H1 (cell line): Measurements from ENCODE around the gene CRB2.

Source experiments
- ATF2 ChIP-seq: IDR thresholded peaks from 2 replicates; pipeline ENCODE4 v1.6.1; 2012; ENCODE audit warnings: low read length, inconsistent platforms
- CBX8 ChIP-seq: fragments of 300-800, 300-1000 bp; sonication (generic); IDR thresholded peaks from 2 replicates; pipeline ENCODE4 v1.7.1; 2016; ENCODE audit warnings: low read depth, low read length, borderline replicate concordance
- CHD2 ChIP-seq: IDR thresholded peaks from 2 replicates; pipeline ENCODE4 v1.6.1; 2012; ENCODE audit warnings: low read length, improper control_type of control experiment
- CTCF ChIP-seq, 3 experiments: IDR thresholded peaks; 1 replicate in 2 of 3; 2 replicates in 1 of 3; pipeline versions ENCODE4 v1.5.1 to v1.6.1; 2011; ENCODE audit warnings: low read length in 3 of 3, mild to moderate bottlenecking in 3 of 3, inconsistent platforms in 2 of 3, low read depth in 1 of 3, moderate library complexity in 1 of 3; ENCODE audit not compliant: insufficient read depth in 1 of 3; ENCODE audit errors: control extremely low read depth in 1 of 3
- EP300 ChIP-seq, 2 experiments: IDR thresholded peaks; 1 replicate in 1 of 2; 2 replicates in 1 of 2; pipeline ENCODE4 v1.6.1; 2011 to 2012; ENCODE audit warnings: low read depth in 2 of 2, low read length in 2 of 2, mild to moderate bottlenecking in 2 of 2, borderline replicate concordance in 1 of 2, inconsistent platforms in 1 of 2, moderate library complexity in 1 of 2
- JUND ChIP-seq: IDR thresholded peaks from 2 replicates; pipeline ENCODE4 v1.6.1; 2011; ENCODE audit warnings: mild to moderate bottlenecking, improper control_type of control experiment, low read length
- POLR2A ChIP-seq, 2 experiments: IDR thresholded peaks; 1 replicate in 1 of 2; 2 replicates in 1 of 2; pipeline ENCODE4 v1.6.1; 2011; ENCODE audit warnings: low read depth in 2 of 2, low read length in 2 of 2, mild to moderate bottlenecking in 2 of 2; ENCODE audit errors: control extremely low read depth in 1 of 2
- SAP30 ChIP-seq: fragments of 300-600 bp; sonication (generic); IDR thresholded peaks from 2 replicates; pipeline ENCODE4 v1.7.1; 2012; ENCODE audit warnings: low read length, moderate library complexity, mild to moderate bottlenecking, inconsistent platforms; ENCODE audit not compliant: insufficient read depth, insufficient replicate concordance
- SIN3A ChIP-seq, 2 experiments: IDR thresholded peaks in 1 of 2; conservative IDR thresholded peaks in 1 of 2; 2 replicates each; pipeline ENCODE4 v1.6.1; 2011 to 2012; ENCODE audit warnings: low read length in 2 of 2, improper control_type of control experiment in 1 of 2, low read depth in 1 of 2, mild to moderate bottlenecking in 1 of 2
- SP1 ChIP-seq: IDR thresholded peaks from 2 replicates; pipeline ENCODE4 v1.6.1; 2011; ENCODE audit warnings: low read depth, low read length
- TF ChIP-seq, protein P1 (sequence below): fragments of 300-600 bp; sonication (generic); IDR thresholded peaks from 2 replicates; pipeline ENCODE4 v1.7.1; 2012; ENCODE audit warnings: low read length, moderate library complexity, mild to moderate bottlenecking, inconsistent platforms; ENCODE audit not compliant: insufficient replicate concordance

DNA sequence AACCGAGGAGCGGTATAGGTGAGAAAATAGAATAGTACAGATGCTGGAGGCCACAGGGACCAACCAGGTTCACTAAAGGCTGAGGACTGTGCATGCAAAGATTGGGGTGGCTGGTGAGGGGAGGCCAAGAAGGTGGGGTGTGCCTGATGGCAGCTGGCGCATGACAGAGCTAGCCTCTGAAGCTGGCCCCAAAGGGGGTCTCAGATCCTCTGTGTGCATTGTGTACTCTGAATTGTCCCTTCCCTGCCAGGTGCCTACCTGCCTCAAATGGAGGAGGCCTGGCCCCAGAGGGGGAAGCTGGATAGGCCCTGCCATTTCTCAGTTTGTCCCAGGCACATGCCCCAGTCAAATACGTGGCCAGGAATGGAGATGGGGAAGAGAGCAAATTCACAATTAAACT lies 63.1 kb downstream of the CRB2 start:
- TF ChIP-seq ATF2, result no peak
- TF ChIP-seq CTCF (IDR thresholded peaks at IDR 0.05; ENCODE audit: control extremely low read depth in 1 of 3, insufficient read depth in 1 of 3, low read depth in 1 of 3, low read length in 3 of 3), result no peak
- no peak for TF ChIP-seq POLR2A (IDR thresholded peaks at IDR 0.05; ENCODE audit: control extremely low read depth in 1 of 2, low read depth in 2 of 2, low read length in 2 of 2)
- no peak for TF ChIP-seq CHD2
- no peak for TF ChIP-seq JUND
- TF ChIP-seq EP300 (IDR thresholded peaks at IDR 0.05; ENCODE audit: borderline replicate concordance in 1 of 2, low read depth in 2 of 2, low read length in 2 of 2), result no peak
- no peak for TF ChIP-seq SAP30
- no peak for TF ChIP-seq SP1
- no peak for TF ChIP-seq SIN3A (conservative IDR thresholded peaks at IDR 0.05 in 1 of 2, IDR thresholded peaks at IDR 0.05 in 1 of 2; ENCODE audit: low read depth in 1 of 2, low read length in 2 of 2)
- TF ChIP-seq CBX8, result no peak
- TF ChIP-seq, protein P1, sequence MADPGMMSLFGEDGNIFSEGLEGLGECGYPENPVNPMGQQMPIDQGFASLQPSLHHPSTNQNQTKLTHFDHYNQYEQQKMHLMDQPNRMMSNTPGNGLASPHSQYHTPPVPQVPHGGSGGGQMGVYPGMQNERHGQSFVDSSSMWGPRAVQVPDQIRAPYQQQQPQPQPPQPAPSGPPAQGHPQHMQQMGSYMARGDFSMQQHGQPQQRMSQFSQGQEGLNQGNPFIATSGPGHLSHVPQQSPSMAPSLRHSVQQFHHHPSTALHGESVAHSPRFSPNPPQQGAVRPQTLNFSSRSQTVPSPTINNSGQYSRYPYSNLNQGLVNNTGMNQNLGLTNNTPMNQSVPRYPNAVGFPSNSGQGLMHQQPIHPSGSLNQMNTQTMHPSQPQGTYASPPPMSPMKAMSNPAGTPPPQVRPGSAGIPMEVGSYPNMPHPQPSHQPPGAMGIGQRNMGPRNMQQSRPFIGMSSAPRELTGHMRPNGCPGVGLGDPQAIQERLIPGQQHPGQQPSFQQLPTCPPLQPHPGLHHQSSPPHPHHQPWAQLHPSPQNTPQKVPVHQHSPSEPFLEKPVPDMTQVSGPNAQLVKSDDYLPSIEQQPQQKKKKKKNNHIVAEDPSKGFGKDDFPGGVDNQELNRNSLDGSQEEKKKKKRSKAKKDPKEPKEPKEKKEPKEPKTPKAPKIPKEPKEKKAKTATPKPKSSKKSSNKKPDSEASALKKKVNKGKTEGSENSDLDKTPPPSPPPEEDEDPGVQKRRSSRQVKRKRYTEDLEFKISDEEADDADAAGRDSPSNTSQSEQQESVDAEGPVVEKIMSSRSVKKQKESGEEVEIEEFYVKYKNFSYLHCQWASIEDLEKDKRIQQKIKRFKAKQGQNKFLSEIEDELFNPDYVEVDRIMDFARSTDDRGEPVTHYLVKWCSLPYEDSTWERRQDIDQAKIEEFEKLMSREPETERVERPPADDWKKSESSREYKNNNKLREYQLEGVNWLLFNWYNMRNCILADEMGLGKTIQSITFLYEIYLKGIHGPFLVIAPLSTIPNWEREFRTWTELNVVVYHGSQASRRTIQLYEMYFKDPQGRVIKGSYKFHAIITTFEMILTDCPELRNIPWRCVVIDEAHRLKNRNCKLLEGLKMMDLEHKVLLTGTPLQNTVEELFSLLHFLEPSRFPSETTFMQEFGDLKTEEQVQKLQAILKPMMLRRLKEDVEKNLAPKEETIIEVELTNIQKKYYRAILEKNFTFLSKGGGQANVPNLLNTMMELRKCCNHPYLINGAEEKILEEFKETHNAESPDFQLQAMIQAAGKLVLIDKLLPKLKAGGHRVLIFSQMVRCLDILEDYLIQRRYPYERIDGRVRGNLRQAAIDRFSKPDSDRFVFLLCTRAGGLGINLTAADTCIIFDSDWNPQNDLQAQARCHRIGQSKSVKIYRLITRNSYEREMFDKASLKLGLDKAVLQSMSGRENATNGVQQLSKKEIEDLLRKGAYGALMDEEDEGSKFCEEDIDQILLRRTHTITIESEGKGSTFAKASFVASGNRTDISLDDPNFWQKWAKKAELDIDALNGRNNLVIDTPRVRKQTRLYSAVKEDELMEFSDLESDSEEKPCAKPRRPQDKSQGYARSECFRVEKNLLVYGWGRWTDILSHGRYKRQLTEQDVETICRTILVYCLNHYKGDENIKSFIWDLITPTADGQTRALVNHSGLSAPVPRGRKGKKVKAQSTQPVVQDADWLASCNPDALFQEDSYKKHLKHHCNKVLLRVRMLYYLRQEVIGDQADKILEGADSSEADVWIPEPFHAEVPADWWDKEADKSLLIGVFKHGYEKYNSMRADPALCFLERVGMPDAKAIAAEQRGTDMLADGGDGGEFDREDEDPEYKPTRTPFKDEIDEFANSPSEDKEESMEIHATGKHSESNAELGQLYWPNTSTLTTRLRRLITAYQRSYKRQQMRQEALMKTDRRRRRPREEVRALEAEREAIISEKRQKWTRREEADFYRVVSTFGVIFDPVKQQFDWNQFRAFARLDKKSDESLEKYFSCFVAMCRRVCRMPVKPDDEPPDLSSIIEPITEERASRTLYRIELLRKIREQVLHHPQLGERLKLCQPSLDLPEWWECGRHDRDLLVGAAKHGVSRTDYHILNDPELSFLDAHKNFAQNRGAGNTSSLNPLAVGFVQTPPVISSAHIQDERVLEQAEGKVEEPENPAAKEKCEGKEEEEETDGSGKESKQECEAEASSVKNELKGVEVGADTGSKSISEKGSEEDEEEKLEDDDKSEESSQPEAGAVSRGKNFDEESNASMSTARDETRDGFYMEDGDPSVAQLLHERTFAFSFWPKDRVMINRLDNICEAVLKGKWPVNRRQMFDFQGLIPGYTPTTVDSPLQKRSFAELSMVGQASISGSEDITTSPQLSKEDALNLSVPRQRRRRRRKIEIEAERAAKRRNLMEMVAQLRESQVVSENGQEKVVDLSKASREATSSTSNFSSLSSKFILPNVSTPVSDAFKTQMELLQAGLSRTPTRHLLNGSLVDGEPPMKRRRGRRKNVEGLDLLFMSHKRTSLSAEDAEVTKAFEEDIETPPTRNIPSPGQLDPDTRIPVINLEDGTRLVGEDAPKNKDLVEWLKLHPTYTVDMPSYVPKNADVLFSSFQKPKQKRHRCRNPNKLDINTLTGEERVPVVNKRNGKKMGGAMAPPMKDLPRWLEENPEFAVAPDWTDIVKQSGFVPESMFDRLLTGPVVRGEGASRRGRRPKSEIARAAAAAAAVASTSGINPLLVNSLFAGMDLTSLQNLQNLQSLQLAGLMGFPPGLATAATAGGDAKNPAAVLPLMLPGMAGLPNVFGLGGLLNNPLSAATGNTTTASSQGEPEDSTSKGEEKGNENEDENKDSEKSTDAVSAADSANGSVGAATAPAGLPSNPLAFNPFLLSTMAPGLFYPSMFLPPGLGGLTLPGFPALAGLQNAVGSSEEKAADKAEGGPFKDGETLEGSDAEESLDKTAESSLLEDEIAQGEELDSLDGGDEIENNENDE, result no peak
